ENCODE results near the gene MLXIPL.
"Not testable (repeated sequence)": the region's sequence is repeated elsewhere in the genome, so short reads cannot be mapped to it uniquely, and the experiment has no call there.

Gene MLXIPL

DNA sequence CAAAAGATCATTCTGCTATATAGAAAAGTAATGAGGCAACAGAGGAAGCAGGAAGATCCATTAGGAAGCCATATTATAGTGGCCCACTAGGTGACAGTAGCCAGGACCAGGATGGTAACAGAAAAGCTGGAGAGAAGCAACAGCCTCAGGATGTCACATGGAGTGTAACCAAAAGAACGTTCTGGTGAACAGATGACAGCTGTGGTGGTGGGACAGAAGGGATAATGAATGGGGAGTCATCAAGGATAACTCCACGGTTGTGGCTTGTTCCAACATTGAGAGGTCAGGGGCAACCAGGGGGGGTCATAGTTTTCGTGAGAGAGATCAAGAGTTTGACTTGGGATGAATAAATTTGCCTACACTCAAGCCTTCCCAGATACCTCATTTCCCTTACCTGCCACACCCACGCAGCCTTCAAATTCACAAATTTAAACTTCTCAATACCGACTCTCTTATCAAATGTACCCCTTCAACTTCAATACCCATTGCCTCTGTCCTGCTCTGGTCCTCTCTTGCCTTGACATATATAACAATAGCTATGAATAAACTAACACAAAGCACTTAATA lies 55.2 kb downstream of the MLXIPL start:
- H3K79me1 ChIP-seq (ENCODE audit: low read length): peaks cover 4% of the 10 kb centered on the region
- no peak overlapping the region for H3K9ac ChIP-seq (ENCODE audit: low read length)
- H3K27ac ChIP-seq (ENCODE audit: low read depth, low read length): no peak overlapping the region
- no peak overlapping the region for H3K18ac ChIP-seq (ENCODE audit: low read length)
- no peaks in the 10 kb centered on the region for H3K27me3 ChIP-seq (ENCODE audit: insufficient read depth, low read length, poor library complexity)
- no peak overlapping the region for H2BK120ac ChIP-seq (ENCODE audit: low read depth, low read length)
- no peak overlapping the region for H3K4ac ChIP-seq (ENCODE audit: low read depth, low read length)
- H4K8ac ChIP-seq (ENCODE audit: low read depth, low read length): no peak overlapping the region
- no peak overlapping the region for H3K23ac ChIP-seq (ENCODE audit: low read length)
- no peak overlapping the region for H3K4me3 ChIP-seq (ENCODE audit: low read length)
- no peak overlapping the region for H2AK5ac ChIP-seq (ENCODE audit: low read length)
- no peak overlapping the region for H3K4me2 ChIP-seq (ENCODE audit: low read length)
- DNase-seq: no peak
- peaks cover 14% of the 10 kb centered on the region for H3K36me3 ChIP-seq (ENCODE audit: control insufficient read depth, insufficient read depth, low read length)
- 100% methylated on average over 2 of the region's 5 CpGs for WGBS (ENCODE audit: extremely low coverage, insufficient coverage, low lambda C conversion rate)
- H3K56ac ChIP-seq (ENCODE audit: low read length): no peak overlapping the region
- no peak overlapping the region for H4K5ac ChIP-seq (ENCODE audit: low read length)
- H3K79me2 ChIP-seq (ENCODE audit: control insufficient read depth, insufficient read depth, low read length): no peaks in the 10 kb centered on the region
- H3K4me1 ChIP-seq (ENCODE audit: control insufficient read depth, low read depth, low read length): no peaks in the 10 kb centered on the region
- H2BK5ac ChIP-seq (ENCODE audit: low read length): no peak overlapping the region
- H2BK15ac ChIP-seq (replicated peaks; ENCODE audit: low read depth): no peak overlapping the region

GRCh38 chr7:73567846-73568685 lies 56.3 kb downstream of the MLXIPL start:
- H2BK5ac ChIP-seq (ENCODE audit: low read length): no peak overlapping the region
- no peak overlapping the region for H2AK5ac ChIP-seq (ENCODE audit: low read length)
- no peak for DNase-seq
- no peaks in the 10 kb centered on the region for H3K79me1 ChIP-seq (ENCODE audit: low read length)
- no peaks in the 10 kb centered on the region for H3K79me2 ChIP-seq (ENCODE audit: control insufficient read depth, insufficient read depth, low read length)
- no peak overlapping the region for H2BK120ac ChIP-seq (ENCODE audit: low read depth, low read length)
- no peak overlapping the region for H3K56ac ChIP-seq (ENCODE audit: low read length)
- no peak overlapping the region for H4K8ac ChIP-seq (ENCODE audit: low read depth, low read length)
- H3K36me3 ChIP-seq (ENCODE audit: control insufficient read depth, insufficient read depth, low read length): peaks cover 8% of the 10 kb centered on the region
- H3K4me1 ChIP-seq (ENCODE audit: control insufficient read depth, low read depth, low read length): no peaks in the 10 kb centered on the region
- H3K27me3 ChIP-seq (ENCODE audit: insufficient read depth, low read length, poor library complexity): no peaks in the 10 kb centered on the region
- no peak overlapping the region for H3K4ac ChIP-seq (ENCODE audit: low read depth, low read length)
- no peak overlapping the region for H2BK15ac ChIP-seq (replicated peaks; ENCODE audit: low read depth)
- H3K4me2 ChIP-seq (ENCODE audit: low read length): no peak overlapping the region
- H3K4me3 ChIP-seq (ENCODE audit: low read length): no peak overlapping the region
- WGBS (ENCODE audit: extremely low coverage, insufficient coverage, low lambda C conversion rate): no CpG with 5 or more reads among the region's 12 CpGs
- no peak overlapping the region for H3K23ac ChIP-seq (ENCODE audit: low read length)
- H3K27ac ChIP-seq (ENCODE audit: low read depth, low read length): no peak overlapping the region
- H4K5ac ChIP-seq (ENCODE audit: low read length): no peak overlapping the region
- no peak overlapping the region for H3K18ac ChIP-seq (ENCODE audit: low read length)
- no peak overlapping the region for H3K9ac ChIP-seq (ENCODE audit: low read length)

- no peak overlapping the region for H4K8ac ChIP-seq (ENCODE audit: low read depth, low read length)
- no CpG with 5 or more reads among the region's 4 CpGs for WGBS (ENCODE audit: extremely low coverage, insufficient coverage, low lambda C conversion rate)
- H4K5ac ChIP-seq (ENCODE audit: low read length): no peak overlapping the region
- no peak overlapping the region for H3K4me3 ChIP-seq (ENCODE audit: low read length)
- H3K18ac ChIP-seq (ENCODE audit: low read length): no peak overlapping the region
- no peak overlapping the region for H3K23ac ChIP-seq (ENCODE audit: low read length)
- no peak overlapping the region for H3K4me2 ChIP-seq (ENCODE audit: low read length)
- H3K56ac ChIP-seq (ENCODE audit: low read length): no peak overlapping the region
- H3K27me3 ChIP-seq (ENCODE audit: insufficient read depth, low read length, poor library complexity): no peaks in the 10 kb centered on the region
- H3K79me2 ChIP-seq (ENCODE audit: control insufficient read depth, insufficient read depth, low read length): no peaks in the 10 kb centered on the region
- H3K27ac ChIP-seq (ENCODE audit: low read depth, low read length): no peak overlapping the region
- H2AK5ac ChIP-seq (ENCODE audit: low read length): no peak overlapping the region
- no peak overlapping the region for H3K4ac ChIP-seq (ENCODE audit: low read depth, low read length)
- no peaks in the 10 kb centered on the region for H3K4me1 ChIP-seq (ENCODE audit: control insufficient read depth, low read depth, low read length)
- H3K79me1 ChIP-seq (ENCODE audit: low read length): no peaks in the 10 kb centered on the region
- H2BK120ac ChIP-seq (ENCODE audit: low read depth, low read length): no peak overlapping the region
- no peak overlapping the region for H2BK5ac ChIP-seq (ENCODE audit: low read length)
- H3K9ac ChIP-seq (ENCODE audit: low read length): no peak overlapping the region
- H3K36me3 ChIP-seq (ENCODE audit: control insufficient read depth, insufficient read depth, low read length): peaks cover 5% of the 10 kb centered on the region
- H2BK15ac ChIP-seq (replicated peaks; ENCODE audit: low read depth): no peak overlapping the region
- DNase-seq: no peak
Measured at GRCh38 chr7:73567140-73567539, 57.2 kb downstream of the MLXIPL start.

DNA sequence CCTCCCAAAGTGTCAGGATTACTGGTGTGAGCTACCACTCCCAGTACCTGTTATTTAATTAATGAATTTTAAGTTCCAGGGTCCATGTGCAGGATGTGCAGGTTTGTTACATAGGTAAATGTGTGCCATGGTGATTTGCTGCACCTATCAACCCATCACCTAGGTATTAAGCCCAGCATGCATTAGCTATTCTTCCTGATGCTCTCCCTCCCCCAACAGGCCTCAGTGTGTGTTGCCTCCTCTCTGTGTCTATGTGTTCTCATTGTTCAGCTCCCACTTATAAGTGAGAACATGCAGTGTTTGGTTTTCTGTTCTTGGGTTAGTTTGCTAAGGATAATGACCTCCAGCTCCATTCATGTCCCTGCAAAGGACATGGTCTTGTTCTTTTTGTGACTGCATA lies 57.9 kb downstream of the MLXIPL start:
- H3K27ac ChIP-seq (ENCODE audit: low read depth, low read length); H2AK5ac ChIP-seq (ENCODE audit: low read length); H4K8ac ChIP-seq (ENCODE audit: low read depth, low read length); H3K27me3 ChIP-seq (ENCODE audit: insufficient read depth, low read length, poor library complexity); H3K18ac ChIP-seq (ENCODE audit: low read length); H3K79me2 ChIP-seq (ENCODE audit: control insufficient read depth, insufficient read depth, low read length); H3K56ac ChIP-seq (ENCODE audit: low read length); H3K4me2 ChIP-seq (ENCODE audit: low read length); H3K9ac ChIP-seq (ENCODE audit: low read length); H3K23ac ChIP-seq (ENCODE audit: low read length); H2BK15ac ChIP-seq (replicated peaks; ENCODE audit: low read depth); H3K36me3 ChIP-seq (ENCODE audit: control insufficient read depth, insufficient read depth, low read length); H3K79me1 ChIP-seq (ENCODE audit: low read length); DNase-seq; H3K4me1 ChIP-seq (ENCODE audit: control insufficient read depth, low read depth, low read length); H2BK5ac ChIP-seq (ENCODE audit: low read length); H3K4ac ChIP-seq (ENCODE audit: low read depth, low read length); H3K4me3 ChIP-seq (ENCODE audit: low read length); H2BK120ac ChIP-seq (ENCODE audit: low read depth, low read length); H4K5ac ChIP-seq (ENCODE audit: low read length): not testable (repeated sequence)

DNA sequence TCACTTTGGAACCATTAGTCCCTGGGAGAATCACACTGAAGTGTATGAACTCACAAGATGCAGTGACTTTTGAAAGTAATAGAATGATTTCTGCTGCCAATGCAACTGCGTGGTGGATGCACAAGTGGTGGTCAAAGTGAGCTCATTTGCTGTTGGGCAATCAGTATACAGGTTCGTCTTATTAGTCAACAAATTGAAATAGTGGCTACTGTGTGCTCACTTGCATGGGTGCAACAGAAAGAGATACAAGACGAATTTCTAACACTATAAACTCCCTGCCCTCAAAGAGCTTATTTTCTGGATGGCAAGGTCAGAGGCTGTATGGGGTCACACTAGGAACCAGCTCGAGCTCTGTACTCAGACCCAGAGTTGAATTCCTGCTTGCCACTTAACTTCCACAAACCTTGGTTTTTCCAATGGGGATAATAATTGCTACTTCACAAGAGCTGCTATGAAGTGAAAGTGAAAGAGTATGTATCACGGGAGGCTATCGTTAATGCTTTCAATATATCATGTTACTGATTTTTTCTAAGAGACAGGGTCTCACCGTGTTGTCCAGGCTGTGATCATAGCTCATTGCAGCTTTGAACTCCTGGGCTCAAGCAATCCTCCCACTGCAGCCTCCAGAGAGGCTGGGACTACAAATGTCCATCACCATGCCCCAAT lies 58.5 kb downstream of the MLXIPL start:
- no peak overlapping the region for H3K4me2 ChIP-seq (ENCODE audit: low read length)
- no peak overlapping the region for H2BK120ac ChIP-seq (ENCODE audit: low read depth, low read length)
- H4K8ac ChIP-seq (ENCODE audit: low read depth, low read length): no peak overlapping the region
- DNase-seq: no peak
- H3K18ac ChIP-seq (ENCODE audit: low read length): no peak overlapping the region
- H2BK15ac ChIP-seq (replicated peaks; ENCODE audit: low read depth): no peak overlapping the region
- H3K27ac ChIP-seq (ENCODE audit: low read depth, low read length): no peak overlapping the region
- no peak overlapping the region for H2BK5ac ChIP-seq (ENCODE audit: low read length)
- H3K27me3 ChIP-seq (ENCODE audit: insufficient read depth, low read length, poor library complexity): no peaks in the 10 kb centered on the region
- H3K23ac ChIP-seq (ENCODE audit: low read length): no peak overlapping the region
- H3K79me1 ChIP-seq (ENCODE audit: low read length): no peaks in the 10 kb centered on the region
- H3K4ac ChIP-seq (ENCODE audit: low read depth, low read length): no peak overlapping the region
- no peaks in the 10 kb centered on the region for H3K4me1 ChIP-seq (ENCODE audit: control insufficient read depth, low read depth, low read length)
- H3K9ac ChIP-seq (ENCODE audit: low read length): no peak overlapping the region
- H2AK5ac ChIP-seq (ENCODE audit: low read length): no peak overlapping the region
- H4K5ac ChIP-seq (ENCODE audit: low read length): no peak overlapping the region
- H3K4me3 ChIP-seq (ENCODE audit: low read length): no peak overlapping the region
- H3K56ac ChIP-seq (ENCODE audit: low read length): no peak overlapping the region
- no CpG with 5 or more reads among the region's 7 CpGs for WGBS (ENCODE audit: extremely low coverage, insufficient coverage, low lambda C conversion rate)
- H3K36me3 ChIP-seq (ENCODE audit: control insufficient read depth, insufficient read depth, low read length): peaks cover 4% of the 10 kb centered on the region
- no peaks in the 10 kb centered on the region for H3K79me2 ChIP-seq (ENCODE audit: control insufficient read depth, insufficient read depth, low read length)
